Fibroblast of the aortic adventitia (primary cell): ENCODE results near the gene DNAJA3. TPM values are rescaled to one million over a fixed set of nuclear protein-coding genes. Genes with fewer than 3 reads are reported as not detected.

ENCODE experiments used
- DNase-seq: peaks from one replicate; pipeline ENCODE4 v3.0.0-alpha.2; 2010; ENCODE audit warnings: low read depth
- H3K4me3 ChIP-seq: 2 replicates; pipeline ENCODE4 v1.5.1; 2011; ENCODE audit warnings: low read depth, mild to moderate bottlenecking, control low read depth, low read length, moderate library complexity
- CTCF ChIP-seq: IDR thresholded peaks from 2 replicates; pipeline ENCODE4 v1.5.1; 2011; ENCODE audit warnings: mild to moderate bottlenecking, low read length, control low read depth, inconsistent platforms; ENCODE audit not compliant: insufficient read depth
- small RNA-seq: library from RNA; depleted of rRNA; stranded (forward); fragments of <200 nt; gene quantifications from one replicate; pipeline ENCODE3, GENCODE V24; 2012
- total RNA-seq: library from RNA; depleted of rRNA; stranded (reverse); fragments of >200 nt; gene quantifications from 2 replicates; pipeline ENCODE4 v1.2.3, GENCODE V29; 2012; ENCODE audit warnings: low replicate concordance

The DNAJA3 gene
- total RNA-seq, 1 donor, result 44.0 TPM

GRCh38 chr16:4500272-4500671 lies 74.6 kb downstream of the DNAJA3 start:
- no peak for TF ChIP-seq CTCF
- peak overlapping the region; percentile 54 for H3K4me3 ChIP-seq
- peak; percentile 89 for DNase-seq

- H3K4me3 ChIP-seq, result peak overlapping the region; percentile 54
- DNase-seq, result peak; percentile 85
- no peak for TF ChIP-seq CTCF
Measured at GRCh38 chr16:4501071-4501478, 75.4 kb downstream of the DNAJA3 start.

- no peak for DNase-seq
- TF ChIP-seq CTCF, result no peak
- H3K4me3 ChIP-seq, result no peak overlapping the region
Measured at GRCh38 chr16:4505356-4506147, 79.9 kb downstream of the DNAJA3 start.

Small RNA genes lying within 50 kb of the gene (small RNA-seq; reads per million reads assigned to genes)
- gene AC012676.2, result not detected

Other genes with a start within 250 kb of the DNAJA3 start
- gene SRL, start 183.8 kb upstream of the DNAJA3 start, total RNA-seq, result 0.09 and 0.25 TPM in 2 replicates
- 5.5 and 10.6 TPM in 2 replicates for gene TFAP4, start 152.8 kb upstream of the DNAJA3 start, total RNA-seq
- gene GLIS2, start 109.8 kb upstream of the DNAJA3 start, total RNA-seq, result 3.3 and 6.6 TPM in 2 replicates
- gene PAM16, start 74.5 kb upstream of the DNAJA3 start, total RNA-seq, result 5.0 and 20.2 TPM in 2 replicates
- 130 and 136 TPM in 2 replicates for gene VASN, start 54.0 kb upstream of the DNAJA3 start, total RNA-seq
- 16.7 and 26.7 TPM in 2 replicates for gene CORO7, start 9.3 kb upstream of the DNAJA3 start, total RNA-seq
- 43.4 and 80.7 TPM in 2 replicates for gene NMRAL1, start 48.8 kb downstream of the DNAJA3 start, total RNA-seq
- 24.8 and 30.5 TPM in 2 replicates for gene HMOX2, start 50.5 kb downstream of the DNAJA3 start, total RNA-seq
- 11.8 and 20.3 TPM in 2 replicates for gene CDIP1, start 112.9 kb downstream of the DNAJA3 start, total RNA-seq
- gene C16orf96, start 130.5 kb downstream of the DNAJA3 start, total RNA-seq, result under 0.01 TPM in 1 of 2 replicates, not detected in the other
- gene UBALD1, start 189.0 kb downstream of the DNAJA3 start, total RNA-seq, result 5.2 and 7.1 TPM in 2 replicates
- gene MGRN1, start 199.0 kb downstream of the DNAJA3 start, total RNA-seq, result 24.5 and 34.3 TPM in 2 replicates